CD4-positive, alpha-beta T cell treated with Interleukin-15 for 4 hours (primary cell): ENCODE data around the gene CD1E.
"Not testable (repeated sequence)": the region's sequence is repeated elsewhere in the genome, so short reads cannot be mapped to it uniquely, and the experiment has no call there.

Experiments
- DNase-seq: peaks from one replicate; pipeline ENCODE4 v3.0.0-alpha.2; 2020; ENCODE audit warnings: low spot score

Gene CD1E

GRCh38 chr1:158362941-158363340 lies 9.2 kb downstream of the CD1E start:
- no peak for DNase-seq

- no peak for DNase-seq
Observed at GRCh38 chr1:158366783-158367182, 13.1 kb downstream of the CD1E start.

GRCh38 chr1:158371188-158371953 lies 17.7 kb downstream of the CD1E start:
- no peak for DNase-seq

- DNase-seq: not testable (repeated sequence)
Observed at GRCh38 chr1:158374101-158374500, 20.4 kb downstream of the CD1E start.

GRCh38 chr1:158374860-158375259 lies 21.2 kb downstream of the CD1E start:
- DNase-seq: no peak

- no peak for DNase-seq
Observed at GRCh38 chr1:158390331-158390730, 36.6 kb downstream of the CD1E start.

- DNase-seq: no peak
Observed at GRCh38 chr1:158391099-158391498, 37.4 kb downstream of the CD1E start.

- DNase-seq: no peak
Observed at GRCh38 chr1:158393476-158393875, 39.8 kb downstream of the CD1E start.

GRCh38 chr1:158396646-158397045 lies 43.0 kb downstream of the CD1E start:
- no peak for DNase-seq

- no peak for DNase-seq
Observed at GRCh38 chr1:158398818-158399514, 45.3 kb downstream of the CD1E start, which contains the start of gene OR10T2. Gene OR10T2 (minus strand): TSS chr1:158399466. CDS start chr1:158399466, 0 bp downstream.

- DNase-seq: no peak
Observed at GRCh38 chr1:158400871-158401270, 47.2 kb downstream of the CD1E start.

GRCh38 chr1:158407092-158407491 lies 53.4 kb downstream of the CD1E start:
- DNase-seq: no peak
